CD4-positive, alpha-beta T cell treated with Interleukin-10 for 1 hour (primary cell): ENCODE results near the gene ABHD12B.

ENCODE experiments used
- DNase-seq: peaks from one replicate; pipeline ENCODE4 v3.0.0-alpha.2; 2020

The ABHD12B gene

DNA sequence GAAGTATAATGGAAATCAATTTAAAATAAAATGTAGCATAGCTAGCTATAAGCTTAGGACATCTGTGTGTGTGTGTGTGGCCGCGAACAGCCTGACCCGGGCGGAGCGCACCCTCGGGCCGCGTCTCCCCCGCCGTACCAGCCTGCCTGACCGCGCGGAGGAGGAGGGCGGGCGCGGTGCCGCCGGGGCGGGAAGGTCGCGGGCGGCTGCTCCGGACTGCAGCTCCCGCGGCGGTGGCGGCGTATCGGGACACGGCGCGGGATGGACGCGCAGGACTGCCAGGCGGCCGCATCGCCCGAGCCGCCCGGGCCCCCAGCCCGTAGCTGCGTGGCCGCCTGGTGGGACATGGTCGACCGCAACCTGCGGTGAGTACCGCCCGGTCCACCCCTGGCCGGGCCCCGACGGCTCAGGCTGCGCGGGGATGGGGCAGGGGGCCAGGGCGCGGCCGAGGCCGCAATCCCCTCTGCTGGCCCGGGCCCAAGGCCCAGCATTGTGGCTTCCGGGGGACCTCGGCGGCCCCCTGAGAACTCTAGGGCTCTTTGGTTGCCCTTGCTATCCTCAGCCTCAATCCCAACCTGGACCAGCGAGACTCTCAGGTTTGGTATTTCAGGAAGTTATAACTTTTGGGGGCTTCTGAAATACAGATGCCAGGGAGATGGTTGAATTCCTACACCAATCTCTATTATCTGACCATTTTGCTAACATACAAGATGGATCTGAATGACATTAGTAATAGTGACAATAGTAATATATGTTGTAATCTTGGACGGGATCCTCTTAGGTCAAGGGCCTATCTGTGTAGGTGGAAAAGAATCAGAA is at the start of gene ABHD12B:
Gene ABHD12B, plus strand, starts transcription at position 140 of the 819 bp plus-strand sequence. Its CDS starts 122 bp downstream, at position 262.
- DNase-seq = no peak

DNA sequence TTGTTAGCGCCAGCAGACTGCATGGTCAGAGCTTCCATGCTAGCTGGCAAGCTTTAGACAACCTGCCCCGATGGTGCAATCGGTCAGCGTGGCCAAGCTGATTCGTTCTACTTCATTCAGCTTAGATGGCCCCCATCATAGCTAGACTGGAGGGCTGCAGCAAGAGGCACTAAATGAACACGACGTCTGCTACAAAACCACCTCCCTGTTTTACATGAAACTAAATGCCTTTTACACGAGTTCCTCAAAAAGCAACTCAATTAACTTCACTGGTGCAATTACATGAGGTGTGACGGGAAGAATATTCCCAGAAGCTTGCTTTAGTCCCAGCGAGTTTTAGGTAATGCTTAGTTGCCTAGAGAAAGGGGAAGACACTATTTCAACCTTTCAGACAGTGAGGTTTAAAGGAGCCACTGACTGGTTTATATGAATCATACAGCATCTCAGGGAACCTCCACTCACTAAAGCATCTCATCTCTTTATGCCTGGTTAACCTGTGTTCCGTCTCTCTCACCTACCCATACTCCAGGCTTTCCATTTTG is 49.3 kb upstream of the ABHD12B start:
- DNase-seq = no peak

DNA sequence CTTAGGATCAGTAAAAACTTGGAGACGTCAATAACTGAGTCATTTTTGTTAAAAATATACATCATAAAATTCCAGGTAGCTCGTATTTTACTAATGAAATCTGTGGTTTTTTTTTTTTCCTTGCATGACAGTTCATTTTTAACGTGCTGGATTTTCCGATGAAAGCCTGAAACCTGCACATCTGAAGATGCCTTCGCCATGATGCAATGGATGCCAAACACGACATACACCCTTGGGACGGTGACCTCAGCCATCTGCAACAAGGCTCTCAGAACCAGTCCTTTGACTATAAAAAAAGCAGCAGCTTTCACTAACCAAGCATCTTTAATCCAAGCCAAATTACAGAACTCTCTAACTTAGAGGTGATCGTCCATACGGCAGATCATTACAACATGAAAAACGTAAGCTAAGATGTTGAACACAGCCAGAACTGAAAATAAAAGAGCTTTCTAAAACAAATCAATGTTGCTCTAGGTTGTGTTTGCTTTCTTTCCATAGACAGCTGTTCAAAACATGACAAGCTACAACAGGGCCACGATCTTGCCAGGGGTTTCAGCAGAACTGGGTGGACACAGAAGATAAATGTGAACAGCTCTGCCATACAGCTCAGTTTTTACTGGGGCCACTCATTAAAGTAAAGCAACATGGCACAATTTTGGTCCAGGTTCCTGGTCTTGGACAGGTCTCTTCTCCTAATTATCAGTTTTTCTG is 48.6 kb upstream of the ABHD12B start:
- DNase-seq = no peak

DNA sequence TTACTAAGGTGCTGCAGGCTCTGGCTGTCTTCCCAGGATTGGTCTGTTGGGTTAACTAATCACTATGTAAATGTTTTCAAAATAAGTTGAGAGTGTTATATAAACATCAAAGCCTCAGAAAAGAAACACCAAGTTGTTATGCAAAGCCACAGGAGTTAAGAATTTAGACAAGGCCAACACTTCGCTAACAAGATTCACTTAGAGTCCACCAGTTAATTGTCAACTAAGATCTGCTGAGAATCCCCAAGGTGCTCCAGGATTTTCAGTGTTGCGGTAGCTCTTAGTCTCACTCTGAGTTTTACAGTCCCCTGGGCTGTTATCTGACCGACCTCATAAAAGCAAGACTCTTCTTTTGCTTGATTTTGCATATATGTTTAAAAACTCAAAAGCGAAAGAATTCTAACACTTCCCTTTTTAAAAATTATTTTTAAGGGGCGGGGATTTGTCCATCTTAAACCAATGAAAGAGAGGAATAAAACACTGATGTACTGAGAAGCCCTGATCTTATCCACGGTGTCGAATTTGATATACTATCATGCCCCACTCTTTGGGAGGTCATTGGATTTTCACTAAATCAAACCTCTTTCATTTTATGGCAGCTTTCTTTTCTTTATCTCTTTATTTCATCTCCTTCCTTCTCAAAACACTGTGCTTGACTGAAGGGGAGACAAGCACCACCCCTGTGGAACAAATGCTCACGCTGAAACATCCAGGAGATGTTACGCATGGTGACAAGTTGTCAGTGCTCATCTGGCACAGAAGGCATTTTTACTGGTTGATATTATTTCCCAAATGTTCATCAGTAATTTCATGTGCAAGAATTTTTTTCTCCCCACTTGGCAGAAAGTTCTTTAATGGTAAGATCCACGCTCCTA is 47.9 kb upstream of the ABHD12B start:
- DNase-seq = no peak

DNA sequence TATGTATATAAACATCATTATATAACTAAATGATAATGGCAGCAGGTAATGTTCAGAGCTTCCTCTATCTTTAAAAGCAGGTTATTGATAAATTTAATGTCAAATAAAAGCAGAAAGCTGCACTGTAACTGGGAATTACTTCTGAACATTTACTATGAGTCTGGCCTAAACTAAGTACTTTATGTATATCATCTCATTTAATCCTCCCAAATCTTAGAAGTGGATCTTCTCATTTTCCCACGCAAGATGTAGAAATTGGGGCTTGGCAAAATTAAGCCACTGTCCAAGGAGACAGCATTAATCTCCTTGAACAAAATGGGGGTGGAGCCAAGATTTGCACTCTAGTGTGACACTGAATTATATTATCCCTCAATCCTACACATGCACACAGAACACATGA is 46.5 kb upstream of the ABHD12B start:
- DNase-seq = no peak

DNA sequence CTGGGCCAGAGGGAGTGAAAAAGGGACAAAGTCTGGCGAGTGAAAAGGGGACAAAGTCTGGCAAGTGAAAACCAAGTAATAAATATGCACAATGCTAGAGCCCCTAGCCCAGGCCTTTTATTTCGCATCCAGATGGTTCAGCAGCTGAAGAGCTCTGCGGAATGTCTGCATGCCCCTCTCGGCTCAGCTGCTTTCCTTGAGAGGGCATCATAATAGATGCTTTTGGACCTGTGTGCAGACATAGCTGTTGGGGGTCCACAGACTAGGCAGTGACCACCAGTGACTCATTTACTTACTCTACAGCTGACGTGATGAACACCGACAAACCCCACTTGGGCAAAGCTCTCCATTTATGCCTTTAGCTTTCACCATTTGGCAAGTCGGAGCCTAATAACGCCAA is 45.2 kb upstream of the ABHD12B start:
- DNase-seq = no peak

DNA sequence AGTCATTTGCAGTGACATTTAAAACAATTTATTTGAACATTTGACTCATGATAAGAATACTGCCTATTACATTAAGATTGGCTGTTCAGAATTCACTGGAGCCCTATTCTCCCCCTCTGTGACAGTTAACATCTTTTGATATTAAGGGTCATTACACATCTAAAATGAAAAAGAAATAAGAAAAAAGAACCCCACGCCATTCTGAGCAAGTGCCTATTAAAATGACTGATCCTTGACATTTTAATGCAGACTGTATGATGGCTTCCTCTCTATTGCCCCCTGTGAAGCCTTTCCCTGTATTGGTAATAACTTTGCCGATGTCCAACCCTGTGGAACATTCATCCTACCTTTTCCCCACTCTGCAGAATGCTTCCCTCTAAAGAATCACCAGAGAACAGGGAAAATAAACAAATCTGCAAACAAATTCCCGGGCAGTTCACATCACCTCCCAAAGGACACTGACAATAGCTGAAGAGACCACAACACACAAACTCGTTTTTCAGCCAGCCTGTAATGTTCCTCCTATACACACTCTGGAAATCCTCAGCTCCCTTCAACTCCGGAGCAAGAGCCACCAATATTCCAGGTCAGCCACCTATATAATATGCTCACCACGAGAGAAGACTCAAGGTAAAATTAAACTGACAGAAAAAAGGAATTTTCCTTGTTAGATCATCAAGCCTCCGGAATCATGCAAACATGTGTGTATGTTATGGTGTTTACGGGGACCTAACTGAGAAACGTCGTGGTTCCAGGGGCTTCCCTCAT is 42.9 kb upstream of the ABHD12B start:
- no peak for DNase-seq

- no peak for DNase-seq
Observed at GRCh38 chr14:50829489-50830043, 42.3 kb upstream of the ABHD12B start.

DNA sequence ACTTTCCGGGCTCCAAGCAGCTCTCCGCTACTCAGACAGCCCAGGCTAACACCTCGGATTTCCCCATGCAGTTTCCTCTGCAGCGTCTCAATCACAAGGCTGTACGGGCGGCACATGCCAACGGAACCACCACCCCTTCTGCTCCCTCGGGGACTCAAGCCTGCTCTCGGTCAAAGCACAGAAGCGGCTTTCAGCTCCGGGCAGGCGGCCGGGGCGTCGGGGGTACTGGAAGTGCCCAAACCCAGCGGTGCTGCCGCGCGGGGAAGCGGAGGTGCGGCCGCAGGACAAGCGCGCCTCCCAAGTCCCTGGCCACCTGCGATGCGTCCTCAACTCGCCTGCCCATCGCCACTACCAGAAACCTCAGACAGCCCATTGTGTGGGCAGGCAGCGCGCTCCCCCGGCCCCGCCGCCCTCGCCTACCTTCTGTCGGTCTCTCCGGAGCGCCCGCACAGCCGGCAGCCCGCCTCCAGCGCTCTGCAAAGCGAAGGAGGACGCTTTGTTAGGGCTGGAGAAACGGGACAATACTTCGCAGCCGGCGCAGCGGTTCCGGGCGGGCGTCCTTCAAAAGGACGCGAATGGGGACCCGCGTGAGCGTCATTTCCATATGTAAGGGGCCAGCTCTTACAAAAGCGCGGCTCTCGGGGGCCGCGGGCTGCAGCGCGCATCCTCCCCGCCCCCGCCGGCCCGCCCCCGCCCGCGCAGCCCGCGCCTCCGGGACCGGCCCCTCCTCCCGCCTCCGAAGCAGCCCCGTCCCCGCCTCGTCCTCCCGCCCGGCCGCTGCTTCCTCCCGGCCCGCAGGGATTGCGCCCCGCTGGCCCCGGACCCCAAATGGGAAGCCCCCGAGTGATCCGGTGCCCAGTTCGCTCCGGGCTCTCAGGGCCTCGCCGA is 41.6 kb upstream of the ABHD12B start:
- peak; percentile 64 for DNase-seq

- peak; percentile 73 for DNase-seq
Observed at GRCh38 chr14:50830932-50831725, 40.7 kb upstream of the ABHD12B start, which contains the start of gene NIN. TSS of gene NIN (minus strand) at chr14:50831162. CDS start at chr14:50822056, 9,106 bp downstream.

DNA sequence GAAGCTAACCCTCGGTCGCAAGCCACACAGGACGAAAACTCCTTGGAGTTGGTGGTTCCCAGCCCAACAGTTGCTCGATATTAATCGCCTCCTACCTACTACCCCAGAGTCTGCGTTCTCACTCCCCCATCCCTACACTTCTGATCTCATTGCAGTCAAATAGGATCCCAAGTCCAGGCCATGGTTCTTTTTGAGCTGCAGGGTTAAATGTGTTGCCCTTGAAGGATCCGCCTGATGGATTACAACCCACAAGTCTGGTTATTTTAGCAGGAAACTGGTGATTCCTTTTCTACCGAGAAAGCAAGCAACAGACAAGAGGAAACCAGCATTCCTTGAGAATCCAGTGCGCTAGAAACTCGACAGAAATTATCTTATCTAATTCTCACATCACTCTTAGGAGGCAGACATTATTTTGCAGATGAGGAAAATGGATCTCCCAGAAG is 40.1 kb upstream of the ABHD12B start:
- DNase-seq = no peak

DNA sequence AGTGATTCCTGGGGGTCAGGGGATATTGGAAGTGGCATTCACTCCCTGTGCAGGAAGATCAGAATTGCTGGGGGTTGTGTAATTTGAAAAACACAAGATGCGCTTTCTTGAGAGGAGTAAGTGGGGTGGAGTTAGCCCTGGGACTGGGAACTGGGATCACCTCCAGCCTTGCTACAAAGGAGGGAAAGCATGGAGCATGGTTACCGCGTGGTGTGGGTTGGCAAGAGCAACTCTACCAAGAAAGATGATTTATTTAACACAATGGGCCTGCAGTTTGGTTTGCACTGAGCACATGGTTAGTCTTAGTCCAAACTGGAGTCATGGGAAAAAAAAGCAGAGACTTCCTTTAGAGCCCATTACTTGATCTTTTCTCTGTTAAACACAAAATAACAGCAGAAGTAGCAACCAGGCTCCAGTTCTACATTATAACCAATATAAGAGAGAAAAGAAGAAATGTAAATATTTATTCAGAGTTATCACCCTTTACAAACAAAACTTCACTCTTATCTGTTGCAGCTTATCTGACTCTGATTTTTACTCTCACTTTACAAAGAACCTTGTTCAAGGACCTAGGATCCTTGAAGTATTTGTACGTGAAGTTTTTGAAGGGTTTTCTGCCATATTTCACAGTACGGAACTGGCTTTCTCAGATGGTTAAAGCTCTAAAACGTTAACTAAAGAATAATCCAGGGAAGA is 38.8 kb upstream of the ABHD12B start:
- DNase-seq = no peak

- DNase-seq = no peak
Observed at GRCh38 chr14:50834802-50835276, 37.0 kb upstream of the ABHD12B start.

DNA sequence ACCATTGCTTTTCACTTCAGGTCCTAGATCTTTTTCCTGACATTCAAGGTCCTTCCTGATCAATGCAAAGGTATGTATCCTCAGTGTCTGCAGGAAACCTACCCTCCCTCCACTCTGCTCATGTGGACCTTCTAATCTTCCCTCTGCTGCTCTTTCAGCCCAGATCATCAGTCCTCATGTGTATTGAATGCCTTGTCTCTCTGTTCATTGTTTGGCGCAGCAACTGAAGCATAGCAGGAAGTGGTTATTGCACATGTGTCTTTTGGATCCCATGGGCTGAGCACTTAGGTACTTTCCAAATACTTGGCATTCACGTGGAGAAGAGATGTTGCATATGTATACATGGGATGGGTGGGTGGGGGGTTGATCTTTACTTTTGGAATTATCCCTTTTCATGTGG is 36.6 kb upstream of the ABHD12B start:
- DNase-seq = peak; percentile 51

DNA sequence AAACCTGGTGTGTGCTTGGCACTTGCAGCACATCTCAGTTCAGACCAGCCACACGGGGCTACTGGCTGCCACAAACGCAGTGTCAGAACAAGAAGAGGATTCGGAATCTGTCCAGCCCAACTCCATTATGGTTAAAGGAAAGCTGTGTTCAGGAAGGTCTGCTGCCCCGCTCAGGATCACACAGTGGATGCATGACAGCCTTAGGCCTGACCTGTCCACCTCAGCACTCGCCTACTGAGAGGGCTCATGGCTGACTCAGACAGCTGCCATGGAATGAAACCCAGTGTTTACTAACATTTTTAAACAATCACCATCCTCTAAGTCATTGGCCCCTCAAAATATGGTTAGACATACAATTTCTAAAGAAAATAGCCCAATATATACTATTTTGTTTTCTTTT is 35.3 kb upstream of the ABHD12B start:
- no peak for DNase-seq

GRCh38 chr14:50837271-50837670 is 34.6 kb upstream of the ABHD12B start:
- DNase-seq = no peak

DNA sequence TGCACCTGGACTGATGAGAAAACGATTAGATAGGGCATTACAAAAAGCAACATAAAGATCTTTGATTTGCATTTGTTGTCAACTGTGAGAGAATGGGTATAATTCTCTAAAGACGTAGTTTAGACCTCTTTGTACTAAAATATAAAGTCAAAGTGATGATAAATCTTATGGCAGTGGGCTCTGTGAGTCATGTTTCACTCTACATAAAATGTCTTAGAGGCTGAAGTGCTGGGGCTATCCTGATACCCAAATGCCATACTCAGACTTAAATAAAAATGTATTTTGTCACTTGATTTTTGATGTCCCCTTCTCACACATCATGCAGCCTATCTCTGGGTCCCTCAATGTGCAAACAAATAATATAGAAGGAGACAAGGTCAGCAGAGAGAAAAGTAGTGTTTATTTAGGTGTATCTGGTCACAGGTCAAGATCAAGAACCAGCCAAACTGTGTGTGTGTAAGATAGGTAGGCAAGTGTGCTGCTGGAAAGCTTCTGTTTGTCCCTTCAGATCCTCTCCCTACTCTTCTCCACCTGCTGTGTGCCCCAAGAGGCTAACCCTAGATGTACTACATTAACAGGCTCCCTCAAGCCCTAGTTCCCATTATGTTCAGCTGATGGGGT is 33.9 kb upstream of the ABHD12B start:
- DNase-seq = no peak

DNA sequence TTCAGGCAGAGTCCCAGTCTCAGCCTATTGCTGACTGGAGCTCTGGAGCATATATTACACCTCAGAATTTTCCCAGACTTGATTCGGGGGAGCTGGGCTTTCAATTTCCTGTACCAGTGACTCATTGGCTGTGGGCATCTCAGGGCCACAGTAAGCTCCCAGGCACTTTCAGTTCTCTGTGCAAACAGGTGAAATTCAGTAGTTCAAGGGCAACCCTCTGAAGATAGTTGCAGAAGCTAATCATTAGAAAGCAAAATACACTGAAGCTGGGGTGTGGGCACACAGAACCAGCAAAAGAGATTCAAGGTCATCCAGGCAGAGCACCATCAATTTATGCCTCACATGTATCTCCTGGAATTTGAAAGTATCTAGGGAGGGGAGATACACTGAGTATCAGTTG is 32.8 kb upstream of the ABHD12B start:
- DNase-seq = no peak

DNA sequence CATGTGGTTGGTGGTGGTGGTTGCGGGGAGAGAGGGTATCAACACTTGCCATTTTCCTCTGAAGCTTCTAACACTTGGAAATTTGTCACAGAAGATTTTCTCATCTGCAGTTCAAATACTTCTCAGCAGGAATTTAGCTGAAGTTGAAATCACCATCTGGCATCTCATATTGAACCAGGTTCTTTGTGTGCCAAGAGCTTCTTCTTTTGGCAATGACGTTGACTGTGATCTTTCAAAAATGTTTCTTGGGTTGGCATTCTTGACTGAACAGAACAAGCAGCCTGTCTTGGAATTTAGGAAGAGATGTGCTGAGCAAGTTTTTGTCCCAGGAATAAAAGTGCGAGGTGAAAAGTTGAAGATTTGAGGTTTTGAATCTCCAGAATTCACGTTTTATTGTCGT is 32.2 kb upstream of the ABHD12B start:
- DNase-seq = no peak
